ENCODE results near the gene AK8.

AK8 gene, protein sequence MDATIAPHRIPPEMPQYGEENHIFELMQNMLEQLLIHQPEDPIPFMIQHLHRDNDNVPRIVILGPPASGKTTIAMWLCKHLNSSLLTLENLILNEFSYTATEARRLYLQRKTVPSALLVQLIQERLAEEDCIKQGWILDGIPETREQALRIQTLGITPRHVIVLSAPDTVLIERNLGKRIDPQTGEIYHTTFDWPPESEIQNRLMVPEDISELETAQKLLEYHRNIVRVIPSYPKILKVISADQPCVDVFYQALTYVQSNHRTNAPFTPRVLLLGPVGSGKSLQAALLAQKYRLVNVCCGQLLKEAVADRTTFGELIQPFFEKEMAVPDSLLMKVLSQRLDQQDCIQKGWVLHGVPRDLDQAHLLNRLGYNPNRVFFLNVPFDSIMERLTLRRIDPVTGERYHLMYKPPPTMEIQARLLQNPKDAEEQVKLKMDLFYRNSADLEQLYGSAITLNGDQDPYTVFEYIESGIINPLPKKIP

DNA sequence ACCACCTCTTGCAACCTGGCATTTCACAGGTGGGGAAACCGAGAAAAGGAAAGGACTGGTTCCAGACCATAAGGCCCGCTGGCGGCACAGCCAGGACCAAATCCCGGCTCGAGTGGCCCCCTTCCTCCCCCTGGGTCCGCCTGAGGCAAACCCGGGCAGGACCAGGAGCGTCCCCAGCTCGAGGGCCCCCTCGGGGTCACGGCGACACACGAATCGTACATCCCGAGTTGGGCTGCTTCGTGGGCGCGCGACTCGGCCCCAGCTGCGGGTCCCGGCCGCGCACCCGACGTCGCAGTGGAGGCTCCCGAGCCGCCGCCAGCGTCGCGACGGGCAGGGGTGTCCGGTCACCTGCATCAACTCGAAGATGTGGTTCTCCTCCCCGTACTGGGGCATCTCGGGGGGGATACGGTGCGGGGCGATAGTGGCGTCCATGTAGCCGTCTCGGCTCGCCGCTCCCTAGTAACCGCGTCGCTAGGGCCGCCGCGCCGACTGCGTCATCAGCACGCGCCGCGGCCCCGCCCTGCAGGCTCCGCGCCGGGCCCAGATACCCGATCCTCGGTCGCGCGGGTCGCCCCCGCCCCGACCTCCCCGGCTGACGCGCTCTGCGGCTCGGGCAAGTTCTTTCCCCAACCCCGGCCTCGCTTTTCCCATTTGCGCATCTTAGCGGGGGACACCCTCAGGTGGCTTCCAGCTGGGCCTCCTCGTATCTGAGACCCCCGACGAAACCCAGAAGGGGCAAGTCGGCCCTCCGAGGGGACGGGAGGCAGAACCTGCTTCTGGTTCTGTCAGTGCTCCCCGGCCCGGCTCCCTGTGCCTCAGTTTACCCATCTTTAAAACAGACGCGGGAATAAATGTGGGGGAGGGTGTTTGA, at the start of gene AK8:
TSS of gene AK8 (minus strand) at position 461 of the 871 bp plus-strand sequence. CDS start at position 432, 29 bp downstream.
- H3K9me2 ChIP-seq (replicated peaks; ENCODE audit: low read depth, low read length): no peaks in the 10 kb centered on the region
- peaks cover 46% of the 10 kb centered on the region for H3K4me1 ChIP-seq (ENCODE audit: insufficient read depth, low read length, poor library complexity, severe bottlenecking)
- no peaks in the 10 kb centered on the region for H3K36me3 ChIP-seq (ENCODE audit: insufficient read depth, low read length)
- H3K9me3 ChIP-seq (ENCODE audit: insufficient read depth, low read depth, low read length): no peaks in the 10 kb centered on the region
- peak within 1 kb of the TSS; percentile 97 for H3K9ac ChIP-seq (ENCODE audit: low read depth, low read length, poor library complexity, severe bottlenecking)
- H3K4me2 ChIP-seq (ENCODE audit: low read depth, low read length, poor library complexity, severe bottlenecking): peak within 1 kb of the TSS; percentile 89
- no peaks in the 10 kb centered on the region for H4K20me1 ChIP-seq (ENCODE audit: insufficient read depth, low read length, poor library complexity, severe bottlenecking)
- H3K4me3 ChIP-seq (ENCODE audit: low read length, poor library complexity, severe bottlenecking): peak within 1 kb of the TSS; percentile 94
- H3K79me2 ChIP-seq (ENCODE audit: insufficient read depth, low read length): peaks cover 12% of the 10 kb centered on the region
- peak within 1 kb of the TSS; percentile 93 for H2AFZ ChIP-seq (ENCODE audit: low read length)
- TF ChIP-seq, protein P1, sequence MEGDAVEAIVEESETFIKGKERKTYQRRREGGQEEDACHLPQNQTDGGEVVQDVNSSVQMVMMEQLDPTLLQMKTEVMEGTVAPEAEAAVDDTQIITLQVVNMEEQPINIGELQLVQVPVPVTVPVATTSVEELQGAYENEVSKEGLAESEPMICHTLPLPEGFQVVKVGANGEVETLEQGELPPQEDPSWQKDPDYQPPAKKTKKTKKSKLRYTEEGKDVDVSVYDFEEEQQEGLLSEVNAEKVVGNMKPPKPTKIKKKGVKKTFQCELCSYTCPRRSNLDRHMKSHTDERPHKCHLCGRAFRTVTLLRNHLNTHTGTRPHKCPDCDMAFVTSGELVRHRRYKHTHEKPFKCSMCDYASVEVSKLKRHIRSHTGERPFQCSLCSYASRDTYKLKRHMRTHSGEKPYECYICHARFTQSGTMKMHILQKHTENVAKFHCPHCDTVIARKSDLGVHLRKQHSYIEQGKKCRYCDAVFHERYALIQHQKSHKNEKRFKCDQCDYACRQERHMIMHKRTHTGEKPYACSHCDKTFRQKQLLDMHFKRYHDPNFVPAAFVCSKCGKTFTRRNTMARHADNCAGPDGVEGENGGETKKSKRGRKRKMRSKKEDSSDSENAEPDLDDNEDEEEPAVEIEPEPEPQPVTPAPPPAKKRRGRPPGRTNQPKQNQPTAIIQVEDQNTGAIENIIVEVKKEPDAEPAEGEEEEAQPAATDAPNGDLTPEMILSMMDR (conservative IDR thresholded peaks at IDR 0.05; ENCODE audit: low read length): no peak
- TF ChIP-seq EZH2phosphoT487 (IDR thresholded peaks at IDR 0.05; ENCODE audit: borderline replicate concordance): no peak
- H3K27me3 ChIP-seq (ENCODE audit: insufficient read depth, low read length, poor library complexity, severe bottlenecking): no peaks in the 10 kb centered on the region
- no peaks in the 10 kb centered on the region for H3F3A ChIP-seq (ENCODE audit: low read depth)

DNA sequence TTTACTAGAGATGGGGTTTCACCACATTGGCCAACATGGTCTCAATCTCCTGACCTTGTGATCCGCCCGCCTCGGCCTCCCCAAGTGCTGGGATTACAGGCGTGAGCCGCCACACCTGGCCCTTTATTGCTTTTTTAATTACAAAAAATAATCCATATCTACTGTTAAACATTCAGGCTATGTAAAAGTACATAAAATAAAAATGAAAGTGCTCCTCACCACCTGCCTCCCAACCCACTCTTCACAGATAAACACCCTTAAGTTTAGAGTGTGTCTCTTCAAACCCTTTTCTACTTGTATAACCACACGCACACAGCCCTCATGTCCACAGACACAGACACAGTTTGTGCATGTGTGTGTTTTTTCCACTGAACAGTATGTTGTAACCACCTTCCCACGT, 49.6 kb upstream of the AK8 start:
- Histone ChIP-seq H2AFZ (ENCODE audit: low read length) (no peak overlapping the region), H3K9me3 (ENCODE audit: insufficient read depth, low read depth, low read length) (no peaks in the 10 kb centered on the region), H3K4me3 (ENCODE audit: low read length, poor library complexity, severe bottlenecking) (no peak overlapping the region), H4K20me1 (ENCODE audit: insufficient read depth, low read length, poor library complexity, severe bottlenecking) (no peaks in the 10 kb centered on the region), H3K27me3 (ENCODE audit: insufficient read depth, low read length, poor library complexity, severe bottlenecking) (no peaks in the 10 kb centered on the region), H3K4me2 (ENCODE audit: low read depth, low read length, poor library complexity, severe bottlenecking) (no peak overlapping the region), H3K36me3 (ENCODE audit: insufficient read depth, low read length) (peaks cover 57% of the 10 kb centered on the region; the same call in 1 of the 2 replicates), H3K9ac (ENCODE audit: low read depth, low read length, poor library complexity, severe bottlenecking) (no peak overlapping the region), H3K4me1 (ENCODE audit: insufficient read depth, low read length, poor library complexity, severe bottlenecking) (no peaks in the 10 kb centered on the region), H3K9me2 (replicated peaks; ENCODE audit: low read depth, low read length) (no peaks in the 10 kb centered on the region), H3K79me2 (ENCODE audit: insufficient read depth, low read length) (no peaks in the 10 kb centered on the region), H3F3A (ENCODE audit: low read depth) (no peaks in the 10 kb centered on the region)
- no peak for TF ChIP-seq EZH2phosphoT487 (IDR thresholded peaks at IDR 0.05; ENCODE audit: borderline replicate concordance)
- TF ChIP-seq, protein P1 (conservative IDR thresholded peaks at IDR 0.05; ENCODE audit: low read length): no peak

DNA sequence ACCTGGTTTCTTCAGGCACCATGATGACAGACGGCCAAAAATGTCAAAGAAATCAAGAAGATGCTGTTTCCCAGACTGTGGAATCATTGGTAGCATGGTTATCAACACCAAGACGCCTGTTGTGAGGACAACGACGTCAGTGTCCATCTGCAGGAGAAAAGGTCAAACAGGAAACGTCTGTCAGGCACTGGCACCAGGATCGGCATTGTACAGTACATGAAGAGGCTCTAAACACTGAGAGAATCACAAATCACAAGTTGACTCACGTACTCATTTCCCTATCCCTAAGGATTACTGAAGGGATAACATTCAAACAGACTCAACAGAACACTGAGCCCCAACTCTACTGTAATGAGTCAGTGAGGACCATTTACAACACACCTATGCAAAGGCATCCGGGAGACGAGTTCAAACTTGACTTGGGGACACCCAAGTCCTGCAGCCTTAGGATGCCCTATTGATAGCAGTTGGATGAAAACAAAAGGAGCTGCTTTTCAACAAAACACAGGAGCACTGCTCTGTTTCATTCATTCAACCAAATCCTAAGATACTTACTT, 45.3 kb upstream of the AK8 start:
- no peaks in the 10 kb centered on the region for H3K79me2 ChIP-seq (ENCODE audit: insufficient read depth, low read length)
- peaks cover 92% of the 10 kb centered on the region; the same call in 1 of the 2 replicates for H3K36me3 ChIP-seq (ENCODE audit: insufficient read depth, low read length)
- H3F3A ChIP-seq (ENCODE audit: low read depth): no peaks in the 10 kb centered on the region
- H3K4me1 ChIP-seq (ENCODE audit: insufficient read depth, low read length, poor library complexity, severe bottlenecking): no peaks in the 10 kb centered on the region
- H3K4me2 ChIP-seq (ENCODE audit: low read depth, low read length, poor library complexity, severe bottlenecking): no peak overlapping the region
- H3K4me3 ChIP-seq (ENCODE audit: low read length, poor library complexity, severe bottlenecking): no peak overlapping the region
- H3K9me2 ChIP-seq (replicated peaks; ENCODE audit: low read depth, low read length): no peaks in the 10 kb centered on the region
- no peak overlapping the region for H3K9ac ChIP-seq (ENCODE audit: low read depth, low read length, poor library complexity, severe bottlenecking)
- no peak overlapping the region for H2AFZ ChIP-seq (ENCODE audit: low read length)
- H3K27me3 ChIP-seq (ENCODE audit: insufficient read depth, low read length, poor library complexity, severe bottlenecking): no peaks in the 10 kb centered on the region
- H3K9me3 ChIP-seq (ENCODE audit: insufficient read depth, low read depth, low read length): no peaks in the 10 kb centered on the region
- TF ChIP-seq, protein P1 (conservative IDR thresholded peaks at IDR 0.05; ENCODE audit: low read length): no peak
- TF ChIP-seq EZH2phosphoT487 (IDR thresholded peaks at IDR 0.05; ENCODE audit: borderline replicate concordance): no peak
- no peaks in the 10 kb centered on the region for H4K20me1 ChIP-seq (ENCODE audit: insufficient read depth, low read length, poor library complexity, severe bottlenecking)

Measured in Loucy (cell line).